Cerebellar nuclear complex (tissue), 1 donor: Measurements from ENCODE around the gene SLC44A3.

ENCODE experiments used
- DNase-seq, 2 experiments: peaks; one replicate each; lab custom pipeline; 2025; lab: John Stamatoyannopoulos, UW

The SLC44A3 gene

GRCh38 chr1:94873520-94874351 is 53.6 kb downstream of the SLC44A3 start:
- no peak for DNase-seq

- no peak for DNase-seq
Measured at GRCh38 chr1:94874423-94874822, 54.3 kb downstream of the SLC44A3 start.

- no peak for DNase-seq
Measured at GRCh38 chr1:94875794-94876193, 55.6 kb downstream of the SLC44A3 start.

- no peak for DNase-seq
Measured at GRCh38 chr1:94876362-94876761, 56.2 kb downstream of the SLC44A3 start.

- no peak for DNase-seq
Measured at GRCh38 chr1:94878329-94878728, 58.2 kb downstream of the SLC44A3 start.

- no peak for DNase-seq
Measured at GRCh38 chr1:94883691-94884090, 63.5 kb downstream of the SLC44A3 start.

- DNase-seq: no peak
Measured at GRCh38 chr1:94884106-94884505, 63.9 kb downstream of the SLC44A3 start.

- DNase-seq: no peak
Measured at GRCh38 chr1:94884507-94884906, 64.3 kb downstream of the SLC44A3 start.

GRCh38 chr1:94886361-94886760 is 66.2 kb downstream of the SLC44A3 start:
- no peak for DNase-seq

GRCh38 chr1:94887106-94887505 is 66.9 kb downstream of the SLC44A3 start:
- DNase-seq: no peak

GRCh38 chr1:94887603-94888171 is 67.5 kb downstream of the SLC44A3 start:
- DNase-seq: no peak

GRCh38 chr1:94888201-94888600 is 68.0 kb downstream of the SLC44A3 start:
- DNase-seq: no peak

- no peak for DNase-seq
Measured at GRCh38 chr1:94892604-94893254, 72.6 kb downstream of the SLC44A3 start.

GRCh38 chr1:94894630-94895029 is 74.5 kb downstream of the SLC44A3 start:
- DNase-seq: no peak

- no peak for DNase-seq
Measured at GRCh38 chr1:94895518-94895917, 75.4 kb downstream of the SLC44A3 start.

- no peak for DNase-seq
Measured at GRCh38 chr1:94898491-94899385, 78.6 kb downstream of the SLC44A3 start.

- no peak for DNase-seq
Measured at GRCh38 chr1:94899756-94900155, 79.6 kb downstream of the SLC44A3 start.

- no peak for DNase-seq
Measured at GRCh38 chr1:94901841-94902240, 81.7 kb downstream of the SLC44A3 start.

- no peak for DNase-seq
Measured at GRCh38 chr1:94903280-94904009, 83.3 kb downstream of the SLC44A3 start.

GRCh38 chr1:94905207-94905606 is 85.0 kb downstream of the SLC44A3 start:
- no peak for DNase-seq

GRCh38 chr1:94906382-94906781 is 86.2 kb downstream of the SLC44A3 start:
- no peak for DNase-seq
